ENCODE measurements around the gene BCAR3.

The BCAR3 gene

DNA sequence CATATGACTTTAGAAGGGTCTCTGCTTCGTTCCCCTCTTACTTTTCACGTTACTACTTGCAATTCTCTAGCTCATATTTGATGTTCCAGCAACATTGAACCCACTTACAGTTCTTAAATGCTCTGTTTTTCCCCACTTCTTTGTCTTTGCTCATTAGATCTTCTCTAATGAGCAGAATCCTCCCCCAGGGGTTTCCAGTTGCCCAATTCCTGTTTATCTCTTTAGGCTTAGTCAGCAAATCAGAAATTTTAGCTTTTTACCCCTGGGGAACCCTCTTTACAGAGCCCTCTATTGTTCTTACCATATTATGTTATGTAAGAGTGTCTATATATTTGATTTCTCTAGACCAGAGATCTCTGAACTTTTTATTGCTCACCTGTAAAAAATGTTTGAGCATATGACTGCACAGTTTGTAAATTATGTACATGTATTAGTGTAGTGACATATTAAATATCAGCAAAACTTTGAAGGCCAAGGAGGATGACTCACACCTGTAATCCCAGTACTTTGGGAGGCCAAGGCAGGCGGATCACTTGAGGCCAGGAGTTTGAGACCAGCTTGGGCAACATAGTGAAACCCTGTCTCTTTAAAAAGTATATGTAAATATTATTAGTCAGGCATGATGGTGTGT lies 162.3 kb downstream of the BCAR3 start:
- TF ChIP-seq, protein P1, sequence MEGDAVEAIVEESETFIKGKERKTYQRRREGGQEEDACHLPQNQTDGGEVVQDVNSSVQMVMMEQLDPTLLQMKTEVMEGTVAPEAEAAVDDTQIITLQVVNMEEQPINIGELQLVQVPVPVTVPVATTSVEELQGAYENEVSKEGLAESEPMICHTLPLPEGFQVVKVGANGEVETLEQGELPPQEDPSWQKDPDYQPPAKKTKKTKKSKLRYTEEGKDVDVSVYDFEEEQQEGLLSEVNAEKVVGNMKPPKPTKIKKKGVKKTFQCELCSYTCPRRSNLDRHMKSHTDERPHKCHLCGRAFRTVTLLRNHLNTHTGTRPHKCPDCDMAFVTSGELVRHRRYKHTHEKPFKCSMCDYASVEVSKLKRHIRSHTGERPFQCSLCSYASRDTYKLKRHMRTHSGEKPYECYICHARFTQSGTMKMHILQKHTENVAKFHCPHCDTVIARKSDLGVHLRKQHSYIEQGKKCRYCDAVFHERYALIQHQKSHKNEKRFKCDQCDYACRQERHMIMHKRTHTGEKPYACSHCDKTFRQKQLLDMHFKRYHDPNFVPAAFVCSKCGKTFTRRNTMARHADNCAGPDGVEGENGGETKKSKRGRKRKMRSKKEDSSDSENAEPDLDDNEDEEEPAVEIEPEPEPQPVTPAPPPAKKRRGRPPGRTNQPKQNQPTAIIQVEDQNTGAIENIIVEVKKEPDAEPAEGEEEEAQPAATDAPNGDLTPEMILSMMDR (IDR thresholded peaks at IDR 0.05): no peak

DNA sequence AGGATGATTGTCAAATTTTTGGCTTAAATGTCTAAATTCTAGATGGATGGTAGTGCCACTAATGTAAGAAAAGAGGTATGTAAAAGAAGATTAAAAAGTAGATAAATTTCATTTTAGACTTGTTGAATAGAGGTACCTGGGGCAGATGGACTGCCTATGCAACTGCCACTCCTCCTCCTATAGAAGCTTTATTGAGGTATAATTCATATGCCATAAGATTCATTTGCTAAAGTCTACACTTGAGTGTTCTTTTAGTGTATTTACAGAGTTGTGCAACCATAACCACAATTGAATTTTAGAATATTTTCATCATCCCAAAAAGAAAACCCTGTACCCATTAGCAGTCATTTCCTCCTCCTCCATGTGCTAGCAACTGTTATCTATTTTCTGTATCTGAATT lies 163.1 kb downstream of the BCAR3 start:
- TF ChIP-seq, protein P1 (IDR thresholded peaks at IDR 0.05): no peak

DNA sequence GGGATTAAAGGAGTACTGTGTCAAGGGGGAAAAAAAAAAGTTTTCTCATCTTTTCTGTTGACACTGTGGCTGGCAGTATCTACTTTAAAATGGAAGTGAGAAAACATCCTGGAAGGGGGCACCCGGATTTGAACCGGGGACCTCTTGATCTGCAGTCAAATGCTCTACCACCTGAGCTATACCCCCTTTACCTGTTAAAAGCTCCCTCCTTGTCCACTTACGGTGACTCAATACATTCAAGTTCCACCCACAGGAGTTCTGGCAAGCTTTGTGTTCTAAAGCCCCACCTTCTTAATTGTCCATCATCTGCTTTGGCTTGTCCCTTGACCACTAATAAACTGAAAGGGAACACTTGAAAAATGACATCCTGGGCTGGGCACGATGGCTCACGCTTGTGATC lies 165.5 kb downstream of the BCAR3 start:
- TF ChIP-seq, protein P1 (IDR thresholded peaks at IDR 0.05): no peak

All from LNCAP (cell line).